ENCODE results near the gene OSBPL1A. TPM values are rescaled to one million over a fixed set of nuclear protein-coding genes. Genes with fewer than 3 reads are reported as not detected.

Gene OSBPL1A
- total and polyA plus RNA-seq, 12 donors = 18.7 to 116 (median 60.0) TPM

- H3K36me3 ChIP-seq (replicated peaks in 1 of 2) = peaks cover 0 to 16% of the 10 kb centered on the region in 2 donors
- 69 to 77% (median 72%) methylated on average over 3 of the region's 3 CpGs for WGBS, 4 donors
- H3K27ac ChIP-seq = no peak overlapping the region
- H3K4me3 ChIP-seq = no peak overlapping the region
- no peak for DNase-seq
- TF ChIP-seq CTCF (IDR thresholded peaks at IDR 0.05) (no peak), POLR2A (IDR thresholded peaks at IDR 0.05) (no peak)
- peaks cover 0 to 15% of the 10 kb centered on the region in 2 donors for H3K4me1 ChIP-seq (replicated peaks in 1 of 2)
- H3K27me3 ChIP-seq = no peaks in the 10 kb centered on the region
- H3K9me3 ChIP-seq (replicated peaks in 1 of 3) = no peaks in the 10 kb centered on the region
- intact Hi-C loops (cut with DNase I) = loop anchor here in 1 of 2 donors (10.0 kb wide), 1 partner anchor 123 kb away; no protein-coding TSS in a partner anchor
These were observed 269.9 kb downstream of the OSBPL1A start for GRCh38 chr18:24127735-24128134.

- peaks cover 0 to 10% of the 10 kb centered on the region in 2 donors for H3K36me3 ChIP-seq (replicated peaks in 1 of 2)
- intact Hi-C loops (cut with DNase I) = loop anchor here in 1 of 2 donors (10.0 kb wide), 1 partner anchor 122 kb away; no protein-coding TSS in a partner anchor
- WGBS, 4 donors = 32 to 40% (median 35%) methylated on average over 3 of the region's 3 CpGs
- TF ChIP-seq CTCF (IDR thresholded peaks at IDR 0.05) (no peak), POLR2A (IDR thresholded peaks at IDR 0.05) (no peak)
- no peak overlapping the region for H3K4me3 ChIP-seq
- H3K27ac ChIP-seq = peak overlapping the region in 1 of 5 donors; percentile 6
- H3K4me1 ChIP-seq (replicated peaks in 1 of 2) = peaks cover 0 to 22% of the 10 kb centered on the region in 2 donors
- H3K9me3 ChIP-seq (replicated peaks in 1 of 3) = no peaks in the 10 kb centered on the region
- H3K27me3 ChIP-seq = no peaks in the 10 kb centered on the region
- DNase-seq = no peak
These were observed 271.3 kb downstream of the OSBPL1A start for GRCh38 chr18:24126155-24126961.

- WGBS, 4 donors = 93 to 98% (median 95%) methylated on average over 2 of the region's 2 CpGs
- peaks cover 0 to 11% of the 10 kb centered on the region in 2 donors for H3K36me3 ChIP-seq (replicated peaks in 1 of 2)
- H3K27me3 ChIP-seq = no peaks in the 10 kb centered on the region
- H3K4me3 ChIP-seq = no peak overlapping the region
- H3K27ac ChIP-seq = no peak overlapping the region
- TF ChIP-seq CTCF (IDR thresholded peaks at IDR 0.05) (no peak), POLR2A (IDR thresholded peaks at IDR 0.05) (no peak)
- H3K4me1 ChIP-seq (replicated peaks in 1 of 2) = peaks cover 0 to 16% of the 10 kb centered on the region in 2 donors
- no peak for DNase-seq
- H3K9me3 ChIP-seq (replicated peaks in 1 of 3) = no peaks in the 10 kb centered on the region
- intact Hi-C loops (cut with DNase I) = loop anchor here in 1 of 2 donors (10.0 kb wide), 1 partner anchor 117 kb away; no protein-coding TSS in a partner anchor
These were observed 276.0 kb downstream of the OSBPL1A start for GRCh38 chr18:24121625-24122024.

- 89 to 94% (median 91%) methylated on average over 4 of the region's 4 CpGs for WGBS, 4 donors
- Histone ChIP-seq H3K4me1 (replicated peaks in 1 of 2) (peaks cover 3 to 9% of the 10 kb centered on the region in 2 donors), H3K27ac (no peak overlapping the region), H3K9me3 (replicated peaks in 1 of 3) (no peaks in the 10 kb centered on the region), H3K36me3 (replicated peaks in 1 of 2) (peaks cover 0 to 10% of the 10 kb centered on the region in 2 donors), H3K4me3 (no peak overlapping the region), H3K27me3 (no peaks in the 10 kb centered on the region)
- TF ChIP-seq CTCF (IDR thresholded peaks at IDR 0.05) (no peak), POLR2A (IDR thresholded peaks at IDR 0.05) (no peak)
- intact Hi-C loops (cut with DNase I) = loop anchor here in 1 of 2 donors (10.0 kb wide), 1 partner anchor 116 kb away; no protein-coding TSS in a partner anchor
- DNase-seq = no peak
These were observed 276.9 kb downstream of the OSBPL1A start for GRCh38 chr18:24120676-24121075.
